Measurements from ENCODE around the gene SORBS1. TPM values are rescaled to one million over a fixed set of nuclear protein-coding genes. Genes with fewer than 3 reads are reported as not detected.
A peak's percentile ranks its signal among the peaks of the same experiment; 100 is the strongest.

The SORBS1 gene
- total RNA-seq, 1 donor from 2014 or later = 30.7 TPM

GRCh38 chr10:95457319-95457886 lies 103.8 kb downstream of the SORBS1 start:
- Mint-ChIP-seq H3K9me3 (ENCODE audit: low read depth) (no peaks in the 10 kb centered on the region), H3K27me3 (no peaks in the 10 kb centered on the region), H3K4me3 (ENCODE audit: low read depth) (no peak overlapping the region), H3K36me3 (ENCODE audit: insufficient read depth) (no peaks in the 10 kb centered on the region), H3K27ac (no peak overlapping the region), H3K4me1 (ENCODE audit: low read depth) (peaks cover 20% of the 10 kb centered on the region)
- DNase-seq (ENCODE audit: low spot score, unreplicated experiment) = no peak
- no peak for TF ChIP-seq CTCF (IDR thresholded peaks at IDR 0.05; ENCODE audit: unreplicated experiment)

- no peak for TF ChIP-seq CTCF (IDR thresholded peaks at IDR 0.05; ENCODE audit: unreplicated experiment)
- Mint-ChIP-seq H3K27ac (no peak overlapping the region), H3K36me3 (ENCODE audit: insufficient read depth) (no peaks in the 10 kb centered on the region), H3K4me3 (ENCODE audit: low read depth) (no peak overlapping the region), H3K27me3 (no peaks in the 10 kb centered on the region), H3K9me3 (ENCODE audit: low read depth) (no peaks in the 10 kb centered on the region), H3K4me1 (ENCODE audit: low read depth) (peaks cover 28% of the 10 kb centered on the region)
- no peak for DNase-seq (ENCODE audit: low spot score, unreplicated experiment)
Measured at GRCh38 chr10:95456516-95456915, 104.7 kb downstream of the SORBS1 start.

- H3K27me3 Mint-ChIP-seq = no peaks in the 10 kb centered on the region
- TF ChIP-seq CTCF (IDR thresholded peaks at IDR 0.05; ENCODE audit: unreplicated experiment) = no peak
- H3K4me3 Mint-ChIP-seq (ENCODE audit: low read depth) = no peak overlapping the region
- peaks cover 32% of the 10 kb centered on the region for H3K4me1 Mint-ChIP-seq (ENCODE audit: low read depth)
- DNase-seq (ENCODE audit: low spot score, unreplicated experiment) = no peak
- H3K27ac Mint-ChIP-seq = no peak overlapping the region
- no peaks in the 10 kb centered on the region for H3K36me3 Mint-ChIP-seq (ENCODE audit: insufficient read depth)
- H3K9me3 Mint-ChIP-seq (ENCODE audit: low read depth) = no peaks in the 10 kb centered on the region
Measured at GRCh38 chr10:95454940-95455339, 106.2 kb downstream of the SORBS1 start.

- no peaks in the 10 kb centered on the region for H3K9me3 Mint-ChIP-seq (ENCODE audit: low read depth)
- H3K27ac Mint-ChIP-seq = no peak overlapping the region
- TF ChIP-seq CTCF (IDR thresholded peaks at IDR 0.05; ENCODE audit: unreplicated experiment) = no peak
- H3K36me3 Mint-ChIP-seq (ENCODE audit: insufficient read depth) = no peaks in the 10 kb centered on the region
- DNase-seq (ENCODE audit: low spot score, unreplicated experiment) = no peak
- no peak overlapping the region for H3K4me3 Mint-ChIP-seq (ENCODE audit: low read depth)
- H3K4me1 Mint-ChIP-seq (ENCODE audit: low read depth) = peaks cover 29% of the 10 kb centered on the region
- no peaks in the 10 kb centered on the region for H3K27me3 Mint-ChIP-seq
Measured at GRCh38 chr10:95454356-95454755, 106.8 kb downstream of the SORBS1 start.

- H3K27ac Mint-ChIP-seq = peak overlapping the region; percentile 89
- H3K9me3 Mint-ChIP-seq (ENCODE audit: low read depth) = no peaks in the 10 kb centered on the region
- TF ChIP-seq CTCF (IDR thresholded peaks at IDR 0.05; ENCODE audit: unreplicated experiment) = no peak
- H3K36me3 Mint-ChIP-seq (ENCODE audit: insufficient read depth) = no peaks in the 10 kb centered on the region
- no peak overlapping the region for H3K4me3 Mint-ChIP-seq (ENCODE audit: low read depth)
- peaks cover 13% of the 10 kb centered on the region for H3K4me1 Mint-ChIP-seq (ENCODE audit: low read depth)
- no peaks in the 10 kb centered on the region for H3K27me3 Mint-ChIP-seq
- DNase-seq (ENCODE audit: low spot score, unreplicated experiment) = no peak
Measured at GRCh38 chr10:95451568-95452524, 109.3 kb downstream of the SORBS1 start.

Measured in progenitor cell of endocrine pancreas (in vitro differentiated cells).